NCI-H128 (cell line): Measurements from ENCODE around the gene CLDN14.

Experiments
- DNase-seq: peaks from one replicate; lab custom pipeline; 2025; ENCODE audit not compliant: unreplicated experiment; lab: John Stamatoyannopoulos, UW

Gene CLDN14

GRCh38 chr21:36479415-36480402, at the start of gene CLDN14:
CLDN14 (minus strand) TSS chr21:36480122; CDS start chr21:36461695, 18,427 bp downstream.
- DNase-seq, result no peak

- no peak for DNase-seq
Observed at GRCh38 chr21:36528716-36529115, 48.8 kb upstream of the CLDN14 start.

GRCh38 chr21:36527317-36527716, 47.4 kb upstream of the CLDN14 start:
- DNase-seq, result no peak

- DNase-seq, result no peak
Observed at GRCh38 chr21:36526104-36526503, 46.2 kb upstream of the CLDN14 start.

GRCh38 chr21:36524477-36524876, 44.6 kb upstream of the CLDN14 start:
- DNase-seq, result no peak

- no peak for DNase-seq
Observed at GRCh38 chr21:36522219-36522808, 42.4 kb upstream of the CLDN14 start.

- DNase-seq, result no peak
Observed at GRCh38 chr21:36518883-36519492, 39.1 kb upstream of the CLDN14 start.

GRCh38 chr21:36517366-36518075, 37.6 kb upstream of the CLDN14 start:
- no peak for DNase-seq

GRCh38 chr21:36516281-36516680, 36.4 kb upstream of the CLDN14 start:
- no peak for DNase-seq

GRCh38 chr21:36513430-36513829, 33.5 kb upstream of the CLDN14 start:
- no peak for DNase-seq

- DNase-seq, result no peak
Observed at GRCh38 chr21:36512971-36513370, 33.0 kb upstream of the CLDN14 start.

- DNase-seq, result no peak
Observed at GRCh38 chr21:36511484-36512220, 31.7 kb upstream of the CLDN14 start.

- no peak for DNase-seq
Observed at GRCh38 chr21:36510911-36511310, 31.0 kb upstream of the CLDN14 start.

- no peak for DNase-seq
Observed at GRCh38 chr21:36509973-36510664, 30.2 kb upstream of the CLDN14 start.

GRCh38 chr21:36508948-36509347, 29.0 kb upstream of the CLDN14 start:
- no peak for DNase-seq

GRCh38 chr21:36507397-36508018, 27.6 kb upstream of the CLDN14 start:
- no peak for DNase-seq

- DNase-seq, result no peak
Observed at GRCh38 chr21:36506482-36506881, 26.6 kb upstream of the CLDN14 start.

- DNase-seq, result peak; percentile 25
Observed at GRCh38 chr21:36504067-36505058, 24.4 kb upstream of the CLDN14 start.
